NCI-H1694 treated with DMSO at 0.1 percent for 48 hours (cell line): ENCODE data around the gene LAMC3.
"Not testable (repeated sequence)": the region's sequence is repeated elsewhere in the genome, so short reads cannot be mapped to it uniquely, and the experiment has no call there.

Experiments used
- DNase-seq: peaks from one replicate; lab custom pipeline; 2025; lab: John Stamatoyannopoulos, UW

LAMC3 gene

DNA sequence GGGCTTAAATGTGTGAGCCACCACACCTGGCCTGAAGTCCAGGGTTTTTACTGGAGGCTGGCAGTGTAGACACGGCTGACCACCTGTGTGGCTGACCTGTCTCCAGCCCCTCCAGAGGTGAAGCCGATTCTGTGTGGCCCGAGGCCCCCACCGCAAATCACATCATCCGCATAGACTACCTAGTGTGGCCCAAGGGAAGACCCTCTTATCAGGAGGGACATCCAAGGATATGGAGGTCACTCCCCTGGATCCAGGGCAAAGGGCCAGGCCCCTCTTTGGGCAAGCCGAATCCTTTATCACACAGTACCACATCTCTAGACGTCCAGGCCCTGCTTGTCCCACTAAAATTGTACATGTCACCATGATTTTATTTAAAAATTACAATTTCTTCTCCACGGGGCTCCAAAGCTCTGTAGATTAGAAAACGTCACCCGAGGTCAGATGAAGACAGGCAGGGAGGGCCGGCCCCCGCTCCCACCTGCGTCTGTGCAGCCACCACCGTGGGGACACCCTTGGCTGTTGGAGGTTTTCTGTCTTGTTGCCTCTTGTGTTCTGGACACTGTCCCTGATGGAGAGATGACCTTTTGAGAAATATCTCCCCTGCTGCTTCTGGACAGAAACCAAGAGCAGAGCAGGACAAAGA lies 20.1 kb downstream of the LAMC3 start:
- no peak for DNase-seq

- DNase-seq = no peak
Observed at GRCh38 chr9:131029574-131029952, 20.6 kb downstream of the LAMC3 start.

- no peak for DNase-seq
Observed at GRCh38 chr9:131030239-131031004, 21.4 kb downstream of the LAMC3 start.

DNA sequence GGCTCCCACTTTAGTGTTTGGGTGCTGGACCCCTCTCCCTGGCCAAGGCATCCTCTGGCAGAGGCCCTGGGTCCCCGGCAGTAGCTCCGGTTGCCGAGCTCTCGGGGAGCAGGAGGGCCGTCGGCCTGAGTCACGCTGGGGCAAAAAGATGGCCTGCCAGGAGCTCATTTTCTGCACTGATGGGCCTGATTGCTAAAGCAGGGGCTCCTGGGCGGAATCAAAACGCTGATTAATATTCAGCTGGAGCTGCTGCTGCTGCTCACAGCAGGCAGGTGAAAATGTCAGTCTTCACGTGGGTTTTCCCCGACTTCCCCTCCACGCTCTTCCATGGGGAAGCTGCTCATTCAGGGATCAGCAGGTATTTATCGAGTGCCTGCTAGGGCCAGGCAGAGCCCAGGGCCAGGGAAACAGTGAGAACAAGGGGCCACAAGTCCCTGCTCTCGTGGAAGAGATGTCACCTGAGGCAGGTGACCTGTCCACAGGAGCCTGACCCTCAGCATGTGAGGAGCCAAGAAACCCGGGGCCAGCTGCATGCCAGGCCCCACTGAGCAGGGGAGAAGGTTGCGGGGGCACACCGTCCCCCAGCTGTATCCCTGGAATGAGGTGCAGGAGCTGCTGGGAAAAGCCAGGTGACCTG lies 22.1 kb downstream of the LAMC3 start:
- no peak for DNase-seq

- DNase-seq = no peak
Observed at GRCh38 chr9:131031642-131032005, 22.6 kb downstream of the LAMC3 start.

DNA sequence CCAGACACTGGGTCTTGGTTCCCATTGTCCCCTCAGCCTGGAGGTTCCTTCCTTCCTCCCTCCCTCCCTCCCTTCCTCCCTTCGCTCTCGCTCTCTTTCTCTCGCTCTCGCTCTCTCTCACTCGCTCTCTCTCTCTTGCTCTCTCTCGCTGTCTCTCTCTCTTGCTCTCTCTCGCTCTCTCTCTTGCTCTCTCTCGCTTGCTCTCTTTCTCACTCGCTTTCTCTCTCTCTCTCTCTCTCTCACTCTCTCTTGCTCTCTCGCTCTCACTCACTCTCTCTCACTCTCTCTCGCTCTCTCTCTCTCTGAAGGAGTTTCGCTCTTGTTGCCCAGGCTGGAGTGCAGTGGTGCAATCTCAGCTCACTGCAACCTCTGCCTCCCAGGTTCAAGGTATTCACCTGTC lies 23.4 kb downstream of the LAMC3 start:
- DNase-seq = no peak

- DNase-seq = no peak
Observed at GRCh38 chr9:131033269-131034224, 24.6 kb downstream of the LAMC3 start.

DNA sequence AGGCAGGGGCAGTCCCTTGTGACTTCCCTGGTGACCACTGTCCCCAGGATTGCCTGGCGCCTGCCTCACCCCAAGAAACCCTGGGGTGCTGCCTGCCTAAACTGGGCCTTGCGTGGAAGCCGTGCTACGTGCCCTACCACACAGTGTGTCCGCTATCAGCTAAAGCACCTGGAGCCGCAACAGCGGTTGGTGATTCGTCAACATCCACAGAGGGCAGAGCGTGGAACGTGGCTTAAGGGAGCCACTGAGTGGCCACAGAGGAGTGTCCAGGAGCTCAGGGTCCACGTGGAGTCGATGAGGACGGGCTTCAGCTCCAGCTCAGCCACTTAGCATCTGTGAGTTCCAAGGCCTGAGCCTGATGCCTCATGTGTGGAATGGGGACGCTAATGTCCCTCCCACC lies 25.3 kb downstream of the LAMC3 start:
- no peak for DNase-seq

GRCh38 chr9:131034749-131035148 lies 25.8 kb downstream of the LAMC3 start:
- DNase-seq = not testable (repeated sequence)

DNA sequence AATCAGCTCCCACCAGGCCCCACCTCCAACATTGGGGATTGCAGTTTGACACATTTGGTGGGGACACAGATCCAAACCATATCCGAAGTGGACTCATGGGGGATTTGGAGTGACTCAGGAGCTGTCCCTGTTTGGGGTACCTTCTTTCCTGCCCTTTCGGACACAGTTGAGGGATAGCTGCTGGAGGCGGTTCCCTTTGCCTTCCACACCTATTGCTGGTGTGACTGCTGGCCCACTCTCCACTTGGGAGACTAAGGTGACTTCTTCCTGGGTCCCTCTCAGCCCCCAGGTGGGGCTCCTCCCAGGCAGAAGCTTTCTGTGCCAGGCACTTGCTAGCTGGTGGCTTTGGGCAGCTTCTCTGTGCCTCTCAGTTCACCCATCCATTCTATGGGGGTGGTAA lies 26.6 kb downstream of the LAMC3 start:
- no peak for DNase-seq

GRCh38 chr9:131036071-131036470 lies 27.1 kb downstream of the LAMC3 start:
- DNase-seq = no peak

- peak; percentile 29 for DNase-seq
Observed at GRCh38 chr9:131036529-131037334, 27.8 kb downstream of the LAMC3 start.

- DNase-seq = peak; percentile 9
Observed at GRCh38 chr9:131037335-131038255, 28.6 kb downstream of the LAMC3 start.

DNA sequence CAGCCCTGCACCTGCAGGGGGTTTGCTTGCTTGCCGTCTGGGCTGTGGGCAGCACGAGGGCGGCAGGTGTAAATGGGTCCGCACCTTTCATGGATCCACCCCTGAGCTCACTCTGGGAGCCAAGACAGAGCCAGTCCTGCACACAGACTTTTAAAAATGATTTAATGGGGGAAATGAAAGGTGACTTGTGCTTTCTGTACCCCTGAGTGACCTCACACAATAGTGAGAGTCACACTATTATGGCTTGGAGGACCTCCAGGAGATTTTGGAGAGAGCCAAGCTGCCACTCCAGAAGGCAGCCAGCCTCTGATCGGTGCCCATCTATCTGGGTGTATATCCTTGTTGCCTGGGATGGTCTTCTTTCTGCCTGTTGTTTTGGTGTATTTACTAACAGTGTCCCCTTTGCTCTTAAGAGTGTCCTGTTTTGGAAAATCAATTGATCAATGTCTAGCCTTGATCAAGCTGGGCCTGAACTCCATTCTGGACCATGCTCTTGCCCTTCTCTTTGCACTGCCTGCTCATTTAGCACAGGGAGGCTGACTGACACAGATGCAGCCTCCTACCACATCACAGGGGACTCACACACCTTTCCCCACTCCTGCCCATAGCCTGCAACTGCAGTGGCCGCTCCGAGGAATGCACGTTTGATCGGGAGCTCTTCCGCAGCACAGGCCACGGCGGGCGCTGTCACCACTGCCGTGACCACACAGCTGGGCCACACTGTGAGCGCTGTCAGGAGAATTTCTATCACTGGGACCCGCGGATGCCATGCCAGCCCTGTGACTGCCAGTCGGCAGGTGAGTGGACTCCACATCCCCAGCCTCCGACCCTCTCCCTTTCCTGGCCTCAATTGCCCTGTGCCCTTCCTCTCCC lies 29.5 kb downstream of the LAMC3 start:
- DNase-seq = peak; percentile 8

DNA sequence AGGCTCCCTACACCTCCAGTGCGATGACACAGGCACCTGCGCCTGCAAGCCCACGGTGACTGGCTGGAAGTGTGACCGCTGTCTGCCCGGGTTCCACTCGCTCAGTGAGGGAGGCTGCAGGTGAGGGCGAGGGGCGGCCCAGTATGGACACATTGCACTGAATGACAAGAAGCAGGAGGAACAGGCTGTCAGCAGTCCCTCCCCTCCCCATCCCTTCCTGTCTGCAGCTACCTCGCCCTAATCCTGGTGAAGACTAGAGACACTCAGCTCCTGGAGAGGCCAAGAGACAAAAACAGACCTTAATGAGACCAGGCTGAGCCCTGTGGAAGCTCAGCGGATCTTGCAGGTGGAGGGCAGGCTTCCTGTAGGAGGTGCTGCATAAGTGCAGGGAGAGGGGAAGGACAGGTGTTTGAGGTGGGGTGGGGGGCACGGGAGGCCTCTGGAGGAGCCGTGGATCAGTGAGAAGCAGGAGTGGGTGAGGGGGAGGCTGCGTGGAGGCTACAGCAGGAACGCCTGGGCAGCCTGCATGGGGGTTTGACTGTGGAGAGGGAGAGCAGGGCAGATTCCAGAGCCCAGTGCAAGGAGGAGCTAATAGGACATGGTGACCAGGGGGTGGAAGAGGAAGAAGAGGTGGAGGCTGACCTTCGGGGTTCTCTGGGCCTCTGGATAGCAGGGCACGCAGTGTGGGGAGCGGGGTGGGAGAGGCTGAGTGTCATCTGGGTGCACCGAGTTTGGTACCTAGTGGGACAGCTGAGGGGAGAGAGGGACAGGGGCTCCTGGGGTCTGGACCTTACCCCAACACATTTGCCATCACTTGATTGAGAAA lies 30.4 kb downstream of the LAMC3 start:
- DNase-seq = no peak

DNA sequence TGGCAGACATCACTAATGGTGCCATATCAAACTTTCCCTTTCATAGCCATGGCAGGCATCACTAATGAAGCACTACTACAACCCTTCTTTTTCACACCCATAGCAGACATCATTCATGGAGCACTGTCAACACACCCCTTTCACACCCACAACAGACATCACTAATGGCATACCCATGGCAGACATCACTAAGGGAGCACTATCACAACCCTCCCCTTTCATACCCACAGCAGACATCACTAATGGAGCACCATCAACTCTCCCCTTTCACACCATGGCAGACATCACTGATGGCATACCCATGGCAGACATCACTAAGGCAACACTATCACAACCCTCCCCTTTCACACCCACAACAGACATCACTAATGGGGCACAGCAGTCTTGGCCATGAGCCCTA lies 33.7 kb downstream of the LAMC3 start:
- DNase-seq = no peak

GRCh38 chr9:131043087-131043486 lies 34.1 kb downstream of the LAMC3 start:
- DNase-seq = no peak

DNA sequence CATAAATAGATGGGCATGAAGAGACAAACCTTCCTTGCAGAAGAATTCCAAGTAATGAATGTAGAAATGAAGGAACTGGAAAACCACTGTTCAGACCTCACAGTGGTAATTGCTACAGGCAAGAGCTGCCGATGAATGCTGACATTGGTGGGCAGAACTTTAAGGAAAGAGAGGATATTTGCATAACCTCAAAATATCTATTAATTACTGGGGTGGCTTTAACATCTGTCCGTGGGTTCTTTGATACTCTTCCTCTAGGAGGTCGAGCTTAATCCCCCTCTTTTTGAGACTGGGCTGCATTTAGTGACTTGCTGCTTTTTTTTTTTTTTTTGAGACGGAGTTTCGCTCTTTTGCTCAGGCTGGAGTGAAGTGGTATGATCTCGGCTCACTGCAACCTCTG lies 34.7 kb downstream of the LAMC3 start:
- no peak for DNase-seq
